Ureter (tissue), 1 donor: Measurements from ENCODE around the gene NPEPL1. TPM values are rescaled to one million over a fixed set of nuclear protein-coding genes. Genes with fewer than 3 reads are reported as not detected.
A peak's percentile ranks its signal among the peaks of the same experiment; 100 is the strongest.
"Not testable (repeated sequence)": the region's sequence is repeated elsewhere in the genome, so short reads cannot be mapped to it uniquely, and the experiment has no call there.

Experiments
- DNase-seq: peaks from one replicate; pipeline ENCODE4 v3.0.0-alpha.2; 2020; ENCODE audit warnings: low spot score
- total RNA-seq: library from RNA; stranded (reverse); gene quantifications from one replicate; pipeline ENCODE4 v1.2.4, GENCODE V29; 2023
- donor health status: DM: yes; HTN: yes; CAD: no.

NPEPL1 gene
- total RNA-seq, 1 donor from 2014 or later, result 50.4 TPM

DNA sequence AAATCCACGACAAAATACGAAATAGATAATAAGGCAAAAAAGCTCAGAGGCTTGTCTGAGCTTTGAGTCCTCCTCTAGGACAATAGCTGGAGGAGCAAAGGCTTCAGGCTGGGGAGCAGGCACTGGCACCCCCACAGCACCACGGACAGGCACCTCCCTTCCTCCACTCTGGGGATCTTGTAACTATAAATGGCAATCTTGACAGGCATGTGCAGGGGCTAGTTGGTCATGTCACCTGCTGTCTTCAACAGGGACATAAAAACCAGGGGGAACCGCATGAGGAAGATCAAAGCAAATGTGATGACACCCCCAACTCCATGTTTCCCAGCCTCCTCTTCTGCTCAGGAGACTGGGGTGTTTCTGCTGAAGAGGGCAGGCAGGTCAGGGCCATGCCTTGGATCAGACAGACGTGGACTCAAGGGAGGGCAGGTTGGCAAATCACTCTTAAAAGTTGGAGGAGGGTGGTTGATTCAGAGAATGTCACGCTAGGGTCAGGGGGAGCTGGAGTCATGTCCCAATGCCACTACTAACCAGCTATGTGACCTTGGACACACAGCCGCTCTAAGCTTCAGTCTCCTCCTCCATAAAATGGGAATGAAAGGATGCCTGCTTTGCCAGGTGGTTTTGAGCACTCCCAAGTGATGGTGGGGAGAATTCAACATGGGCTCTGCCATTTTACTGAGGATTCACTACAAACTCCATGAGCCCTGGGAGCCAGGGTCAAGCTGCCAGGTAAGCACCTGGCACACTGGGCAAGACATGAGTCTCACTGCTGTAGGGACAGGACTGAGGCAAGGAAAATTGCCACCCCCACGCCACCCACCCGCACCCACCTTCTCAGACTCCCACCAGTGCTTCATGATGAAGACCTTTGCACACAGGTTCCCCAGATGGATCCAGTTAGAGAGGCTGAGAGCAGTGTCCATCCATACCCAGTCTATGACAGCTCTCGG, 48.0 kb downstream of the NPEPL1 start:
- DNase-seq, result no peak

DNA sequence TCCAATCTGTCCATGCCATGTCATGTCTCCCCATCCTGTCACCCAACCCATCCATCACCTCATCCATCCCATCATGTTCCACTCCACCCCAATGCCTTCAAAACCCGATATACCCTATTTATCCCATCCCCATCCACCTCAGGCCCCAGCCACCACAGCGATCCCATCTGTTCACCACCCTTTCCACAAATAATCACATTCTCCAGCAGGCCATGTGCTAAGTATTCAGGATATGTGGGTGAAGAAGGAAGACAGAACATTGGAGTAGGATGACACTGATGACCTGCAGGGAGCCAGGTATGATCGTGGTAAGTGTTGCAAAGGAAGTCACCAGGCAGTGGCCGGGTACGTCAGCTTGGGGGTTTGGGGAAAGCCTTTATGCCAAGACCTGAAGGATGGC, 48.8 kb downstream of the NPEPL1 start:
- DNase-seq, result no peak

DNA sequence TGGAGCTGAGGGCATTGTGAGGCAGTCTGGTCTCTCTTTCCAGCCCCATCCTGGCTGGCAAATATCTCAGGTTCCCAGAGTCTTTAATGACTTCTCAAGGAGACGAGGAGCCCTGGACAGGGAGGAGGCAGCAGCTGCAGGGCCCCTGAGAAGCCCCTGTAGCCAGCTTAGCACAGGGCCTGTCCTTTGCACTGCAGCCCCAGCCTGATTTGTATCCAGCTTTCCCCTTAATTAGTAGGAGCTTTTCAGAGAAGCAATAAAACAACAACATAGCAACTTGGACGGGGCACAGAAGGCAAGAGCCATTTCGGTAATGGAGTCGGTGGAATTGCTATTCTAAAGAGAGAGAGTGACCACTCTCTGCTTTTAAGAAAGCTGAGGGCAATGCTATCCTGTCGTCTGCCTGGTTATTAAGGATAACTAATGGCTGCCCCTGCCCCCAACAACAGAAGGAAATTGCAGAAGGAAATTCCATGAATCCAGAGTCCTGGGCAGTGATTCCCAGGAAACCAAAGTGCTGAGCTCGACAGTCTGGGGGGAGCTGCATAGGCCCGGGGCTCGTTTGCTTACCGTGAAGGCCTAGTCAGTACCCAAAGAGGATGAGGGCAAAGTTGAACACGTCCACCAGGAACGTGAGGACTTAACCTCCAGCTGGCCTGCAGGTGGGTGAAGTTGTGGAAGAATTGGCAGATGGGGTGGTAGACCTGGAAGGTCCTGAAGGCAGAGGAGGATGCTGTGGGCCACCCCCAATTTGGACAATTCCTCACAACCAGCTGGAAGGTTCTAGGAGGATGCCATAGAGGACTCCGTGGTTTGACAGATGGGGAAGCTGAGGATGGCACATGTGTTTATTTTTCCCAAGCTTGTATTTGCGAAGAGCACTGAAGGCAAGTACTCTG, 50.3 kb downstream of the NPEPL1 start:
- no peak for DNase-seq

- no peak for DNase-seq
Measured at GRCh38 chr20:58743929-58744534, 51.4 kb downstream of the NPEPL1 start.

GRCh38 chr20:58744836-58745235, 52.2 kb downstream of the NPEPL1 start:
- no peak for DNase-seq

DNA sequence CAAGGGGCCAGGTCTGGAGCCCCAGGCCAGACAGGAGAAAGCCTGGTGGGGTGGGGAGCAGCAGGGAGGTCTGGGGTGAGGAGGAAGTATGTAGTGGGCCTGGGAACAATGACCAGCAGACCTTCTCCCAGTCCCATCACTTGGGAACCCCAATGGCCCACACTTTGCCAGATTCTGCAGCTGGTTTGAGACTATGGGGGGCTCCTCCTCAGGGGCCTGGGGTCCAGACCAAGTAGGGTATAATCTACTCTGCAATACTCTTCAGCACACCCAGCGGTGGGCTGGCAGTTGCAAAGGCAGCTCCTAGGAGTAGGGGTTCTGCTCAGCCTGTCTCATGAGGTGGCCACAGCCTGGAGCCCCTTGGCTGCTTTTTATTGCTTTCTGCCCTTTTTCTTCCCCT, 52.8 kb downstream of the NPEPL1 start:
- DNase-seq, result no peak

GRCh38 chr20:58746620-58747019, 54.0 kb downstream of the NPEPL1 start:
- no peak for DNase-seq

DNA sequence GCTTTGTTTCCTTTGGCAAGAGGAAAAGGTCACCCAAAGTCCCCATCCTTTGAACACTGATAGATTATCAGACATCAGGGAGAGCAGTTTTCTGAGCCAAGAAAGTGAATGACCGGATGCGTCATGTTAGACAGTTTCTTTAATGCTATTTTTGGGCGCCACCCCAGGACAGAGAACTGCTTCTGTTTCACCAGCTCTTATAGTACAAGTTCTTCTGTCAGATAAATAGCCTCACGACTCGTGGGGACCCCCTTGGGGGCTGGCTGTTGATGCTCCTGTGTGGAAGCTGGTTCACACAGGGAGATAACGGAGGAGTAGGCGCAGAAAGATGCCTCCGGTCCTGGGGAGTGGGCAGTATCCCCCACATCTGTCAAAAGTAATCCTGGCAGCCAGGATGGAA, 54.6 kb downstream of the NPEPL1 start:
- DNase-seq, result no peak

GRCh38 chr20:58748618-58749017, 56.0 kb downstream of the NPEPL1 start:
- DNase-seq, result no peak

GRCh38 chr20:58749098-58749769, 56.6 kb downstream of the NPEPL1 start:
- DNase-seq, result no peak

DNA sequence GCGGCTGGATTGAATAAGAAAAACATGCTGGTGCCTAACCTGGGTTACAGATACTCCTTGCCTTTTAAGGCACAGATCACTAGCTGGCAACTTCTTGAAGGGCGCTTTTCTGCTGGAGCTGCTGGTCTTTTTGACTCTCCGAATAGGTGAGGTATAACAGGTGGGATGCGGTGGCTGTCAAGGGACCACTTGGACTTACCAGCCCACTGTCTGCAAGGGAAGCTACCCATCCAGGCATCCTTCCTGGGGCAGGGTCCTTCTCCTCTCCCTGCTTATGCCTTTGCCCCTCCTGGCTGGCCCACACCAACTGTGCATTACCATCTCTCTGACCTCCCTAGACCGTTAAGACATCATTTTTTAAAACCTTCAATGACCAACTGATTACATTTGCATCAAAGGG, 57.4 kb downstream of the NPEPL1 start:
- no peak for DNase-seq

GRCh38 chr20:58750706-58751105, 58.1 kb downstream of the NPEPL1 start:
- not testable (repeated sequence) for DNase-seq

DNA sequence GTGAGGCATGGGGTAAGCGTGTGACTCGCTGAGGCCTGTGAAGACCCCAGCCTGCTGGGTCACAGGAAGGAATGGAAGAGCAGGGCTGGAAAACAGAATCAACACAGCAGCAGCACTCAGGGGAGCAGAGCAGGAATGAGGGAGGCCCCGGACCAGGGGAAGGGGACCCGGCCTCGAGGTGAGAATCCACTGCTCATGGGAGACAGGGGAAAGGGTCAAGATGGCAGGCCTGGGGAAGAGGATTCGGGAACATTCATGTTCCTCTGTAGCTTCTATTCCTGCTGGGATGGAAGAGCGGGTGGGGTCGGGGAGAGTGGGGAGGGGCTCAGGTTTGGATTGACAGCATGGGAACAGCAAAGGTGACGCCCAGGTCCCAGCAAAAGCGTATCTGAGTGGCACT, 59.4 kb downstream of the NPEPL1 start:
- no peak for DNase-seq

- no peak for DNase-seq
Measured at GRCh38 chr20:58752565-58752964, 60.0 kb downstream of the NPEPL1 start.

GRCh38 chr20:58753267-58753921, 60.8 kb downstream of the NPEPL1 start:
- peak; percentile 9 for DNase-seq

- DNase-seq, result peak; percentile 19
Measured at GRCh38 chr20:58753922-58754551, 61.4 kb downstream of the NPEPL1 start.

DNA sequence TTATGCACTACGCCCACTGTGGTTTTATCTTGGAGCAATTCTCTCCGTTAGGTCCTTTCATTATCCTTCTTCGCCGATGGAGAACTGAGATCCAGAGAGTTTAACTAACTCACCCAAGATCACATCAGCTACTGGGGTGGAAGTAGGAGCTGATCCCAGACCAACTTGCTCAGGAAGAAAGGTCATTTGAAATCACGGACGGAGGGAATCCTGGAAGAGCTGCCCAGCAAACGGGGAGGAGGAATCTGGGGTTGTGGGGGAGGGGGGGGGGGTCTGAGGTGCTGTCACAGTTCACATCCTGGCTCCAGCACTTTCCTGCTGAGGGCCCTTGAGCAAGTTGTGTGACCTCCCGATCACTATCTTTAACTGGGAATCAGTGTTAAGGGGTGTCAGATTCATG, 62.0 kb downstream of the NPEPL1 start:
- DNase-seq, result no peak

DNA sequence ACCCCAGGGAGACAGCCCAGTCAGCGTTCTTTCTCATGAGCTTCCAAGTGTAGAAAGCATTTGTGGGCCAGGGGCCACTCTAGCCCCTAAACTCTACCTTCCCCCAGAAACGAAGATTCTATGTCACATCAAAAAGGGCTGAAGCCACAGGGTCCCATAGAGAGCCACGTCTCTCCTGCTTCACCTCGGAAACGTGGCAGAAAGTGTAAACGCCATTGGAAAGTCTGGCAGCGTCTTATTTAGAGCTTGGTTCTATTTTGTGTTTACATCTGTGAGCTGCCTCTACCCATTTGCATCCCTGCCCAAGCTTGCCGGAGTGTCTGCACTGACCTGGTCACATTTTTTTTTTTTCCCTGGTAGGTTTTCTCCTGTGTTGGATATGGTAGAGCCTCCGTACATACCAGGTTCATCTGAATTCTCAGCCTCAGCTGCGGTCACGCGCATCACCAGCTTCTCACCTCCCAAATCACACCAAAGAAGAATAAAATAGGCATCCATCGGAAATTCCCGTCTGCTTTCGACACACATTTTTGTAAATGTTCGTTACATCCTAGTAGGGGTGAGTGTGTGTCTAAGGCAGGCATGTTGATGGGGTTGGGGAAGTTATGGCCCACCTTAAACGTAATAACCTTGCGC, 62.6 kb downstream of the NPEPL1 start:
- no peak for DNase-seq

DNA sequence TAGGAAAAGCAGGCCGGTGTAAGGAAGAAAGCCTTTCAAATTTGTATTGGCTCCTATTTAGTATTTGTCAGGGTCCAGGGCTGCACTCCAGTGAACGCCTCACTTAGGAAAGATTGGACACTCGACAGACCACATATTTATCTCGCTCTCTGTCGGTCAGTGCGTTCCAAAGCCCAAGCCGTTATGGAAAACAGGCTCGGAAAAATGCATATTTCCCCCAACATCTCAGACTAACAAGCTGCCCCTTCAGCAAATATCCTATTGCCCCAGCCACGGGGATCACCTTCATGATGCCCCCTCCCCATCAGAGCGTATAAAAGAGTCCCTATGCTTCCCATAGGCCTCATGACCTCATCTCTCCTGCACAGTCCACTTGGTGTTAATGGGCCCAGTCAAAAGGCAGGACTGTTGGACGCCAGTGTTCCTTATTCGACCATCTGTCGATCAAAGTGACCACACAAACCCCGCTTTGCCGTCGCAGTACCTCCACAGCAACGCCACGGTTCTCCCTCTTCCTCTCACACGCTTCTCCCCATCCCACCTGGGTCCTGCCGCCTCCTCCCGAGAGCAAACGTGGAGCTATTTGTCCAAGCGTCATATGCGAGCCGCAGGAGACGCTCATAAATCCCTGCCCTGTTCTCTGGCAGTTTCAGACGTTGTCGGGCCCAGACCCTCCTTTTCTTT, 63.3 kb downstream of the NPEPL1 start:
- no peak for DNase-seq

DNA sequence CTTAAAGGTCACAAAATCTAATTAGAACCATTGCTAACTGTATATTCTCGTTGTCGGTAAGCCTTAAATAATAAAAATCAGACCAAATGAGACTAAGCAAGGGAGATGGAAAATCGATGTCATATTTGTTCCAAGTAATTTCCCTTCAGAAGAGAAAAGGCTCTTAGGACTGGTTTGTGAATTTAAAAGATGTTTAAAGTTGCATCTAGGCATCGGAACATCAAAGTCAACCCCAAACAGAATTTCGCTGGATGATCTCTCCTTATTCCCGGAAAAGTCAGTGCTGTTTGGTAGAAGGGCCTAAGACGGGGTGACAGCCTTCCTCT, 63.8 kb downstream of the NPEPL1 start:
- DNase-seq, result no peak
